Erythroblast (primary cell): ENCODE results near the gene CEP290.

Experiments
- GATA1 ChIP-seq: IDR thresholded peaks from 2 replicates; pipeline ENCODE4 v1.6.1; 2011; ENCODE audit warnings: low read depth, mild to moderate bottlenecking, control low read depth, low read length, moderate library complexity
- POLR2A ChIP-seq: IDR thresholded peaks from 2 replicates; pipeline ENCODE4 v1.6.1; 2011; ENCODE audit warnings: mild to moderate bottlenecking, low read length

DNA sequence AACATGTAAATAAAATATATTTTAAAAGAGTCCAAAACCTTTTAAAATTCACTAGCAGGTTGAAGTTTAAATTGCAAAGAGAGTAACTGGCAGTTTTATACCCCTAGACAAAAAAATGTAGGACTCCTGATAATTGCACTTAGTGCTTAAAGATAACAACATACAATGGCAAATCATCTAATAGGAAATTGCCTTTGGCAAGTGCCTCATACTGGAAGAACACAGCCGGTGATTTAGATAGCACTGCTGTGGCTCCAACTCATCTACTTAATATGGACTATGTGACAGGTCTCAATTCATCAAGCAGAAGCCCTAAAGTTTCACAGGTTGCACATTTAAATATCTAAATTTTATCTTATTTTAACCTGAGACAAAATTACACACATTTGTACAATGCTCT, 126.1 kb downstream of the CEP290 start:
- TF ChIP-seq POLR2A (no peak), GATA1 (no peak)
